Stimulated activated CD4-positive, alpha-beta T cell treated with anti-CD3 and anti-CD28 coated beads, TNF-alpha, amount 100 ng/mL, for 4 hours (primary cell): ENCODE data around the gene BOLA2B.
A peak's percentile ranks its signal among the peaks of the same experiment; 100 is the strongest.
"Not testable (repeated sequence)": the region's sequence is repeated elsewhere in the genome, so short reads cannot be mapped to it uniquely, and the experiment has no call there.

ENCODE experiments used
- DNase-seq, 3 experiments: peaks; one replicate each; pipeline ENCODE4 v3.0.0-alpha.2; 2020; ENCODE audit warnings: low read depth in 3 of 3

The BOLA2B gene

GRCh38 chr16:30193615-30194014 lies at the start of gene BOLA2B, which contains the start of gene SLX1A:
Gene BOLA2B, minus strand, starts transcription at chr16:30193666. Its CDS starts 71 bp downstream, at chr16:30193595.
Gene SLX1A, plus strand, starts transcription at chr16:30193875. Its CDS starts 210 bp downstream, at chr16:30194085.
- not testable (repeated sequence) for DNase-seq

- DNase-seq = not testable (repeated sequence)
Measured at GRCh38 chr16:30217082-30217481, 23.6 kb upstream of the BOLA2B start.

GRCh38 chr16:30211414-30211813 lies 17.9 kb upstream of the BOLA2B start:
- DNase-seq = not testable (repeated sequence)

GRCh38 chr16:30209032-30209431 lies 15.6 kb upstream of the BOLA2B start:
- DNase-seq = not testable (repeated sequence)

GRCh38 chr16:30207063-30207704 lies 13.7 kb upstream of the BOLA2B start:
- not testable (repeated sequence) for DNase-seq

GRCh38 chr16:30206252-30206651 lies 12.8 kb upstream of the BOLA2B start:
- not testable (repeated sequence) for DNase-seq

- DNase-seq = not testable (repeated sequence)
Measured at GRCh38 chr16:30205541-30206236, 12.2 kb upstream of the BOLA2B start.

GRCh38 chr16:30199608-30200343 lies 6.3 kb upstream of the BOLA2B start:
- not testable (repeated sequence) for DNase-seq

- DNase-seq = not testable (repeated sequence)
Measured at GRCh38 chr16:30199049-30199448, 5.6 kb upstream of the BOLA2B start, which contains the start of gene SULT1A3. Gene SULT1A3, plus strand, starts transcription at chr16:30199255. Its CDS starts 1,474 bp downstream, at chr16:30200729.

- not testable (repeated sequence) for DNase-seq
Measured at GRCh38 chr16:30197001-30197400, 3.5 kb upstream of the BOLA2B start.

- DNase-seq = not testable (repeated sequence)
Measured at GRCh38 chr16:30194172-30194925, 883 bp upstream of the BOLA2B start.

GRCh38 chr16:30193098-30193497 lies 368 bp downstream of the BOLA2B start:
- not testable (repeated sequence) for DNase-seq

- not testable (repeated sequence) for DNase-seq
Measured at GRCh38 chr16:30191158-30191557, 2.3 kb downstream of the BOLA2B start.

- DNase-seq = no peak
Measured at GRCh38 chr16:30187971-30188561, 5.4 kb downstream of the BOLA2B start.

GRCh38 chr16:30187556-30187865 lies 6.0 kb downstream of the BOLA2B start:
- no peak for DNase-seq

- DNase-seq = peak; percentile 77 to 84 (median 78)
Measured at GRCh38 chr16:30186782-30187555, 6.5 kb downstream of the BOLA2B start.

GRCh38 chr16:30186444-30186781 lies 7.1 kb downstream of the BOLA2B start:
- DNase-seq = peak in 2 of 3 experiments; percentile 5 to 18

GRCh38 chr16:30185683-30186421 lies 7.6 kb downstream of the BOLA2B start:
- peak; percentile 58 to 64 (median 60) for DNase-seq

- peak in 2 of 3 experiments; percentile 15 to 24 for DNase-seq
Measured at GRCh38 chr16:30184891-30185682, 8.4 kb downstream of the BOLA2B start.
